ENCODE data around the gene ADAM10.

DNA sequence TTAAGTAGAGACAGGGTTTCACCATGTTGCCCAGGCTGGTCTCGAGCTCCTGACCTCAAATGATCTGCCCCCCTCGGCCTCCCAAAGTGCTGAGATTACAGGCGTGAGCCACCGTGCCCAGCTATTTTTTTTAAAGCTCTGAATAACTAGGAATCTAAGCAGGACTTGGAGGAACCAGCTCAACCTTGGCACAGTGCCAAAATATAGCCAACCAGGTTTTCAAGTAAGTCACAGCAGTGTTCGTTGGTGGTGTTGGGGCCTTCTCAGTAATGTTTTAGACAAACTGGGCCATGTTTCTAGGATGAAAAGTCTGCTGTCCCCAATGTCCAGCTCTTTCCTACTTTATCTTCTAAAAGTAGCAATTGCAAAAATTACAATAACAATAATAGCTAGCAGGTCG is 6.4 kb upstream of the ADAM10 start:
- TF ChIP-seq POLR2A (IDR thresholded peaks at IDR 0.05; ENCODE audit: low read depth, low read length) = no peak
- TF ChIP-seq SMC3 (IDR thresholded peaks at IDR 0.05; ENCODE audit: low read depth, low read length) = no peak
- no peak for TF ChIP-seq CTCF (conservative IDR thresholded peaks at IDR 0.05; ENCODE audit: low read depth, low read length)
- TF ChIP-seq CEBPB (IDR thresholded peaks at IDR 0.05; ENCODE audit: low read depth, low read length) = no peak
- TF ChIP-seq ELK1 (IDR thresholded peaks at IDR 0.05; ENCODE audit: borderline replicate concordance, low read depth, low read length) = no peak
- no peak for TF ChIP-seq RFX5 (IDR thresholded peaks at IDR 0.05; ENCODE audit: low read depth, low read length)
- no peak for TF ChIP-seq RAD21 (IDR thresholded peaks at IDR 0.05; ENCODE audit: low read length)
- TF ChIP-seq, protein P1, sequence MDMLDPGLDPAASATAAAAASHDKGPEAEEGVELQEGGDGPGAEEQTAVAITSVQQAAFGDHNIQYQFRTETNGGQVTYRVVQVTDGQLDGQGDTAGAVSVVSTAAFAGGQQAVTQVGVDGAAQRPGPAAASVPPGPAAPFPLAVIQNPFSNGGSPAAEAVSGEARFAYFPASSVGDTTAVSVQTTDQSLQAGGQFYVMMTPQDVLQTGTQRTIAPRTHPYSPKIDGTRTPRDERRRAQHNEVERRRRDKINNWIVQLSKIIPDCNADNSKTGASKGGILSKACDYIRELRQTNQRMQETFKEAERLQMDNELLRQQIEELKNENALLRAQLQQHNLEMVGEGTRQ (IDR thresholded peaks at IDR 0.05; ENCODE audit: low read depth, low read length) = no peak
- TF ChIP-seq FOS (IDR thresholded peaks at IDR 0.05; ENCODE audit: low read depth, low read length) = no peak
